Suprapubic skin (tissue), 4 donors: Measurements from ENCODE around the gene CNTN1.

Experiments
- EP300 ChIP-seq: sonication (generic); formaldehyde crosslinking; IDR thresholded peaks from one replicate; pipeline ENCODE4 v1.6.1; 2017; ENCODE audit warnings: antibody characterized with exemption
- POLR2A ChIP-seq, 2 donors: fragments of 450-650 bp; IDR thresholded peaks; one replicate each; pipeline ENCODE4 v1.6.1; 2017; ENCODE audit warnings: antibody characterized with exemption in 2 of 2, mild to moderate bottlenecking in 2 of 2, moderate library complexity in 2 of 2
- POLR2AphosphoS5 ChIP-seq, 3 donors: sonication (generic); formaldehyde crosslinking; IDR thresholded peaks; one replicate each; pipeline ENCODE4 v1.6.1; 2017; ENCODE audit warnings: antibody characterized with exemption in 3 of 3
- TF ChIP-seq, protein P1 (sequence below), 2 donors: fragments of 200-600 bp in 1 of 2; fragments of 450-650 bp in 1 of 2; sonication (generic) in 1 of 2; IDR thresholded peaks; one replicate each; pipeline ENCODE4 v1.5.1; 2016 to 2019; ENCODE audit warnings: antibody characterized with exemption in 2 of 2, mild to moderate bottlenecking in 1 of 2, moderate library complexity in 1 of 2

DNA sequence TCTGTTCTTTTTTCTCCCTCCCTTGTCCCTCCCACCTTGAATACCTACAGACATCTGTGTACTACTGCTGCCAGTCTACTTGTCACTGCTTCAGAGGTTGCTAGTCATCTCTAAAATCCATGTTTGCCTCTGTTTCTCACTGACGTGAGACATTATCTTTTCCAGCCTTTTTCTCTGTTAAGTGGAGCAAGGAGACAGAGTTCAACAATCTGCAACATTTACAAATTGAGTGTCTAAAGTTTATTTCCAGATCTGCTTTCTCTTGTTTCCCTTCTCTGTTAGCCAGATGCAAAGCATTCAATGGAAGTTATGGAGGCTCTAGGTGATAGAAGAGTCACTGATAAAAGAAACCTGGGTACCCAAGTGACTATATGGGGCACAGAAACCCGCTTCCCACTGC lies 47.5 kb upstream of the CNTN1 start:
- TF ChIP-seq, protein P1, sequence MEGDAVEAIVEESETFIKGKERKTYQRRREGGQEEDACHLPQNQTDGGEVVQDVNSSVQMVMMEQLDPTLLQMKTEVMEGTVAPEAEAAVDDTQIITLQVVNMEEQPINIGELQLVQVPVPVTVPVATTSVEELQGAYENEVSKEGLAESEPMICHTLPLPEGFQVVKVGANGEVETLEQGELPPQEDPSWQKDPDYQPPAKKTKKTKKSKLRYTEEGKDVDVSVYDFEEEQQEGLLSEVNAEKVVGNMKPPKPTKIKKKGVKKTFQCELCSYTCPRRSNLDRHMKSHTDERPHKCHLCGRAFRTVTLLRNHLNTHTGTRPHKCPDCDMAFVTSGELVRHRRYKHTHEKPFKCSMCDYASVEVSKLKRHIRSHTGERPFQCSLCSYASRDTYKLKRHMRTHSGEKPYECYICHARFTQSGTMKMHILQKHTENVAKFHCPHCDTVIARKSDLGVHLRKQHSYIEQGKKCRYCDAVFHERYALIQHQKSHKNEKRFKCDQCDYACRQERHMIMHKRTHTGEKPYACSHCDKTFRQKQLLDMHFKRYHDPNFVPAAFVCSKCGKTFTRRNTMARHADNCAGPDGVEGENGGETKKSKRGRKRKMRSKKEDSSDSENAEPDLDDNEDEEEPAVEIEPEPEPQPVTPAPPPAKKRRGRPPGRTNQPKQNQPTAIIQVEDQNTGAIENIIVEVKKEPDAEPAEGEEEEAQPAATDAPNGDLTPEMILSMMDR (IDR thresholded peaks at IDR 0.05): no peak
- TF ChIP-seq POLR2A (IDR thresholded peaks at IDR 0.05) (no peak), POLR2AphosphoS5 (IDR thresholded peaks at IDR 0.05) (no peak), EP300 (no peak)
